ENCODE results near the gene COP1.

- no peak for TF ChIP-seq CTCF (conservative IDR thresholded peaks at IDR 0.05; ENCODE audit: low read depth, low read length)
- TF ChIP-seq EZH2 (IDR thresholded peaks at IDR 0.05; ENCODE audit: borderline replicate concordance, low read depth, low read length, poor library complexity, severe bottlenecking) = no peak
Measured at GRCh38 chr1:176051902-176052518, 155.1 kb downstream of the COP1 start.

Measured in A673 (cell line).